Progenitor cell of endocrine pancreas (in vitro differentiated cells): ENCODE data around the gene FGD5. TPM values are rescaled to one million over a fixed set of nuclear protein-coding genes. Genes with fewer than 3 reads are reported as not detected.
"Not testable (repeated sequence)": the region's sequence is repeated elsewhere in the genome, so short reads cannot be mapped to it uniquely, and the experiment has no call there.

Source experiments
- DNase-seq: peaks from one replicate; pipeline ENCODE4 v3.0.0; 2021; ENCODE audit warnings: low spot score; ENCODE audit not compliant: unreplicated experiment
- H3K27ac Mint-ChIP-seq: 2 replicates; pipeline ENCODE4 v1.8.0; 2021; ENCODE audit warnings: mild to moderate bottlenecking, moderate library complexity, mixed read lengths
- H3K27me3 Mint-ChIP-seq: 2 replicates; pipeline ENCODE4 v1.8.0; 2021; ENCODE audit warnings: mixed read lengths
- H3K36me3 Mint-ChIP-seq: 2 replicates; pipeline ENCODE4 v1.8.0; 2022; ENCODE audit warnings: mixed read lengths; ENCODE audit not compliant: insufficient read depth
- H3K4me1 Mint-ChIP-seq: 2 replicates; pipeline ENCODE4 v1.8.0; 2021; ENCODE audit warnings: low read depth, mixed read lengths
- H3K4me3 Mint-ChIP-seq: 2 replicates; pipeline ENCODE4 v1.8.0; 2021; ENCODE audit warnings: low read depth, mild to moderate bottlenecking, moderate library complexity, mixed read lengths
- H3K9me3 Mint-ChIP-seq: 2 replicates; pipeline ENCODE4 v1.8.0; 2021; ENCODE audit warnings: low read depth, mixed read lengths
- CTCF ChIP-seq: fragments of 200-600 bp; sonication (generic); IDR thresholded peaks from one replicate; pipeline ENCODE4 v1.5.0; 2021; ENCODE audit warnings: antibody characterized with exemption, mild to moderate bottlenecking; ENCODE audit not compliant: unreplicated experiment
- total RNA-seq: library from RNA; stranded (reverse); gene quantifications from 2 replicates; pipeline ENCODE4 v1.2.1, GENCODE V29; 2021

Gene FGD5
- total RNA-seq, 1 donor from 2014 or later = 0.17 TPM

- no peaks in the 10 kb centered on the region for H3K9me3 Mint-ChIP-seq
- peaks cover 77% of the 10 kb centered on the region for H3K27me3 Mint-ChIP-seq
- no peak for DNase-seq
- H3K4me1 Mint-ChIP-seq = peaks cover 4% of the 10 kb centered on the region
- H3K27ac Mint-ChIP-seq = no peak overlapping the region
- H3K36me3 Mint-ChIP-seq = no peaks in the 10 kb centered on the region
- no peak for TF ChIP-seq CTCF
- H3K4me3 Mint-ChIP-seq = no peak overlapping the region
Measured at GRCh38 chr3:14808502-14809266, 10.1 kb upstream of the FGD5 start.

- H3K4me1 Mint-ChIP-seq, DNase-seq, H3K9me3 Mint-ChIP-seq, H3K27ac Mint-ChIP-seq, H3K36me3 Mint-ChIP-seq: not testable (repeated sequence)
- peak overlapping the region; percentile 59 for H3K4me3 Mint-ChIP-seq
- peaks cover 81% of the 10 kb centered on the region for H3K27me3 Mint-ChIP-seq
Measured at GRCh38 chr3:14809611-14810010, 9.2 kb upstream of the FGD5 start.

GRCh38 chr3:14810070-14810791 lies 8.5 kb upstream of the FGD5 start:
- H3K27ac Mint-ChIP-seq = no peak overlapping the region
- no peaks in the 10 kb centered on the region for H3K36me3 Mint-ChIP-seq
- H3K9me3 Mint-ChIP-seq = no peaks in the 10 kb centered on the region
- no peak for DNase-seq
- H3K4me3 Mint-ChIP-seq = peak overlapping the region; percentile 59
- peaks cover 3% of the 10 kb centered on the region for H3K4me1 Mint-ChIP-seq
- no peak for TF ChIP-seq CTCF
- H3K27me3 Mint-ChIP-seq = peaks cover 82% of the 10 kb centered on the region

- TF ChIP-seq CTCF = no peak
- Mint-ChIP-seq H3K27me3 (peaks cover 83% of the 10 kb centered on the region), H3K9me3 (no peaks in the 10 kb centered on the region), H3K27ac (no peak overlapping the region), H3K4me3 (peak overlapping the region; percentile 73), H3K4me1 (peaks cover 3% of the 10 kb centered on the region), H3K36me3 (no peaks in the 10 kb centered on the region)
- no peak for DNase-seq
Measured at GRCh38 chr3:14810801-14811661, 7.7 kb upstream of the FGD5 start.

GRCh38 chr3:14811684-14812083 lies 7.1 kb upstream of the FGD5 start:
- Mint-ChIP-seq H3K27ac (no peak overlapping the region), H3K4me1 (peaks cover 3% of the 10 kb centered on the region), H3K9me3 (no peaks in the 10 kb centered on the region), H3K4me3 (peak overlapping the region; percentile 73), H3K36me3 (no peaks in the 10 kb centered on the region), H3K27me3 (peaks cover 81% of the 10 kb centered on the region)
- TF ChIP-seq CTCF = no peak
- no peak for DNase-seq
